HG03060 (cell line): ENCODE data around the gene THSD4.

ENCODE experiments used
- ATAC-seq: cut with Tn5 transposase; IDR thresholded peaks from one replicate; pipeline ENCODE4 v1.9.1; 2021; ENCODE audit warnings: low read depth, moderate number of reproducible peaks; ENCODE audit not compliant: unreplicated experiment

THSD4 gene

DNA sequence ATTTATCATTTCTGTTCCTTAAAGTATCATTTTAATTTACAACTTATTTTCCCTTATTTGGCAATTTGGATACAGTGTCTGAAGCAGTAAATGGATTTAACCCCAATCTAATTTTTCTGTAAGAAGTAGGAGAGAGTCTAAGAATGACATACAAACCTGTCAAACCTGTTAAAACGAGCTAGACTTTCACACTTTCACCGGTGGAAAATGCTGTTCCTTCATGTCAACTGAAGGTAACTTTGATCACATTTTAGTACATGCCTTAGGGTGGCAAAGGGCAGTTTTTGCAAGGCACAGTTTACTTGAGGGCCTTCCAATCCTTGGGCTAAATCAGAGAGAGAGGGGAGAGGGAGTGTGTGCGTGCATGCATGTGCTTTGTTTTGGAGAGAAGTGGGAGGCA is 221.4 kb downstream of the THSD4 start:
- ATAC-seq = no peak

DNA sequence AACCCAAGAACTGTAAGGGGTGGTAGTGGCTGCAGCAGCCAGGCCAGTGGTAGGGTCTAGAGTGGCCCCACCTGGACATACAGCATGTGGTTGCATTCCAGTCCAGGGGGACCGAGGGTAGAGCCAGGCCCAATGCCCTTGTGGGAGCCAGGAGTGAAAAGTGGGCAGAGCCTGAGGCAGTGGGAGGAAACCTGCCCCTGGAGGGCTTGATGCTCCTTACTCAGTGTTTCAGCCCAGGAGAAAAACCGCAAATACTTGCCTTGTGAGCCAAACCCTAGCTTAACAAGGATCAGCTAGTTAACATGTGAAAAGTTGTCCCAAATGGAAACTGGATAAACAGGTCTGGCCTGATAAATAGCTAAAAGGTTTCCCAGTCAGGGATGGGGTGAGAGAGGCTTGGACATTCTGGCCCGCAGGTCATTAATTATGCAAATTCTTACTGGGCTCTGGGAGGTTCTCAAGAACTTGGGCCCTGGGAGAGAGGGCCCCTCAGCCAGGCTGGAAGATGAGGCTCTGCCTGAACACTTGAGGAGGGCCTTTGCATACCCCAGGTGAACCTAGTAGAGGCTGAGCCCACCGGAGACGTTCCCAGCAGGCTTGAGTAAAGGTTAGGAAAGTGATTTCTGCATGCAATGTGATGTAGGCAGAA is 222.1 kb downstream of the THSD4 start:
- ATAC-seq = no peak

DNA sequence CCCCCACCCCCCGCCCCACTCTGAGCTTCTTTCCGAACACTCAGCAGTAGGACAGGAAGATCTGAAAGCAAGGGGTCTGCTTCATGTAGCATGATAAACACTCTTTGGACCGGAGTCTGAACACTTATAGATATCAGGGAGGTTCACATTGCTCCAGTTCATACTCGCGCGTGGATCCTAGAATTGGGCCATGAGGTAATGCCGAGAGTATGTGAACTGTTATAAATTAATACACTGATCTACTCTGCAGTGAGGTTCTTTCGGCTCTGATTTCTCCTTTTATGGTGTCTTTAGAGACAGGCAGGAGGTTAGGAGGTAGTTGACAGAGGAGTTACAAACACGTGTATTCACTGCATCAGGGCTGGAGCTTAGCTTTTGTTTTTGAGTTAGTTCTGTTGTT is 223.0 kb downstream of the THSD4 start:
- ATAC-seq = no peak

DNA sequence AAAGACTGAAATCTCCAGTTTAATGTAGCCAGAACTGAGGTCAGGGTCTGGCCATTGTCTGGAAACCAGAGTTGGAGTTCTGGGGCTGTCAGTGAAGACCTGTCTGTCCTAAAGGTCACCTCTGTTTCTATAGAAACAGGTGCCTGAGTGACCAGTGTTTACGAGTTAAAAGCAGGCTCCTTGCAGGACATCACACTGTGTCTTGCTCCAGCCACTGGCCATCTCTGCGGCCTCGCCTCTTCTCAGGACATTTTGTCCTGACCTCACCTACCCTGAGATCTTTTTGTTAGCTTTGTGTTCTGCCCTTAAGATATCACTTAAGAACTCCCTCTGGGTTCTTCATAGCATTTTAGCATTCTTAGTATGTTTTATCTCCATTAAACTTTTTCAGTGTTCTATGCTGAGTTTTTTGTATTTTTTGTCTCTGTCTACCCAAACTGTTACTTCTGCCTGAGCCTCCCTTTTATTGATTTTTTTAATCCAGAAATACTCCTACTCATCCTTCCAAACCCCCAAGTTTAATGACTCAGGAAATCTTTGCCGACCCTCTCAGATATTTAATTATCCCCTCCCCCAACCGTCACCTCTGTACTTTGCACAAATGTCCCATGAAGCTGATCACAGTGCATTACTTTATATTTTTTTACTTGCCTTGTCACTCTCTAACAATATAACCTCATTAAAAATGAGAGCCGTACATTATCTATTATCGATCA is 223.7 kb downstream of the THSD4 start:
- no peak for ATAC-seq

DNA sequence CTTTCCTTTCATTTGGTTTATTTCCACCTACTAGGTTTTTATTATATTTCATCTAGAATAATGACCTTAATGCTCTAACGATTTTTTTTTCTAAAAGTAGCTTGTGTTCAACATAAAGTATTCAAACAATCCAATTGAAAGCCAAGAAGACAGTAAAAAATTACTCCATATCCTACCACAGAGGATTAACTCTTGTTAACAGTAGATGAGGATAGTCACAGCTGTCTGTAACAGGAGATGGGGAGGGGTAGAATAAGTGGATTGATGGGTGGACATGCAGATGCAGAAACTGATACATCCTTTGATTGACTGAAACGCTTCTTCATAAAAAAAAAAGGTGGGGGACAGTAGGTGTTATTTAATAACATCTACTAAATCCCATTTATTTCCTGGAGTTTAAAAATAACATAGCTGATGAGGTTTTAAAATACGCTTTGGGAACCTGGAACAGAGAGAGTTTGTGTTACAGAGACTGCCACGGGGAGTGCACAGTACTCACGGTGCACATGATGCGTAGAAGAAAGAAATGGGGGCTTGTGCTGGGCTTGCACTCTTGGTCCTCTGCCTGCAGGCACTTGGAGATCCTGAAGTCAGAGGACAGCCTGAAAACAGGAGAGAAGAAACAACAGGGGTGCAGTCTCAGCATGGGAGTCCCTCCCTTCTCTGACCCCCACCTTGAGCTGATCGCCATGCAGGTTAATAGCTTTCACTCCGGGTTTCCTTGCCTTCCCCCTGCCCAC is 226.7 kb downstream of the THSD4 start:
- no peak for ATAC-seq

DNA sequence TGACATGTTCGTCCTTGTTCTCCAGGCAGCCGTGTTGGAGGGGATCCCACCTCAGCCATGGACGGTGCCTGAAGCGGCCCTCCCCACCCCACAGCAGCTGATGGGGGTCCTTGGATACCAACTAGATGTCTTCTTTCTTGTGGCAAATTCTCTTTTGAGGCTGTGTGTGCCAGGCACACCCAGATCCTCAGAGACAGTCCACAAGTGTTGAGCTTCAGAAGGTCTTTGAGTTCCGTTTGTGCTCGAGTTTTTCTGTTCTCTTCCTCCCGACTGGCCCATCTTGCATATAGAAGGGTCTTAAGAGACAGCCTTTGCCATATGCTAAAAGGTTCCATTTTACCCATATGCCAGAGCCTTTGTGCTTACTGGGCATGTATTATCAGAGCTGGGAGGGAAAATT is 227.4 kb downstream of the THSD4 start:
- ATAC-seq = no peak

DNA sequence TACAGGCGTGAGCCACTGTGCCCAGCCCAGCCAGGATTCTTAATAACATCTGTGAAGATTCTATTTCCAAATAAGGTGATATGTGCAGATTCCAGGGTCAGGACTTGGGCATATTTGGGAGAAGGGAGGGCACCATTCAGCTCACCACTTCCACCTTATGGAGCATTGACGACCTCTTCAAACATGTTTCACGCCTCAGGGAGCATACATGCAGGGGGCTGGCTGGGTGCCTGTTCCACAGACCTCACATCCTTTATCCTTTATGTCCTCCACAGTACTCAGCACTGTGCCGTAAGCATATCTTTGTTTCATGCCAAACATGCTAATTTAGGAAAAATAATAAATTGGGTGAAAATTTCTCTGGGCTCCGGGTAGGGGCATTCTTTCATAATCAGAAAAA is 229.0 kb downstream of the THSD4 start:
- ATAC-seq = no peak

DNA sequence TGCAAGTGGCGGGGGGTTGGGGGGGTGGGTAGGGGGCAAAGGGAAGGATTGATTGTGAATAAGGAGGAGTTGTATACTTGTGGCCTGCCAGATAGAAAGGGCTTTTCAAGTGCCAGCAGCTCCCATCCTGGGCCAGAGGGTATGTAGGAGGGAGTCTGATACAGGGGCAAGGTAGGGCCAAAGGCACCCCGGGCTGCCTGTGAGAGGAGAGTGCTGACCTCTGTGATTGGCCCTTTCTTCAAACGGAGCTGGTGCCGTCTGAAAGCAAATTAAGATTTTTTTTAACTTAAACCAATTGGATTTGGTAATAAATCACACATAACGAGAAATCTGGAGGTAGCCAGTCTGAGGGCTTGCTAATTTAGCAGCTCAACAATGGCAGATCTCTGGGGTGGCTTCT is 229.9 kb downstream of the THSD4 start:
- ATAC-seq = no peak

DNA sequence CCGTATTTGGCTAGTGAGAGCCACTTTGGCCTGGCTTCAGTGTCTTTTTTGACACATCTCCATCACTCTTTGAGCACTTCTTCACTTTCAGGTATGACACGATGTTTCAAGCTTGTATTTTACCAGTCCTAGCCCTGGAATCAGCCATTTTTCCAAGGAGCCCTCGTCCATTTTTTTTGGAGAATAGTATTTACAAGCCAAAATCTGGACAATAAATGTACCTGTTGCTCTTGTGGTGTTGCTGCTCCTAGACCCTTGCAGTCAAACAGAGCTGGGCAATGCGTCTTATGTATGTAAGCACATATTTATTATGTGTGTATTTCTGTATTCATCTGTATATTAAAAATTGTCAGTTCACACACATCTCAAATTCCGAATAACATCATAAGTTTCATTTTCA is 231.2 kb downstream of the THSD4 start:
- ATAC-seq = no peak

DNA sequence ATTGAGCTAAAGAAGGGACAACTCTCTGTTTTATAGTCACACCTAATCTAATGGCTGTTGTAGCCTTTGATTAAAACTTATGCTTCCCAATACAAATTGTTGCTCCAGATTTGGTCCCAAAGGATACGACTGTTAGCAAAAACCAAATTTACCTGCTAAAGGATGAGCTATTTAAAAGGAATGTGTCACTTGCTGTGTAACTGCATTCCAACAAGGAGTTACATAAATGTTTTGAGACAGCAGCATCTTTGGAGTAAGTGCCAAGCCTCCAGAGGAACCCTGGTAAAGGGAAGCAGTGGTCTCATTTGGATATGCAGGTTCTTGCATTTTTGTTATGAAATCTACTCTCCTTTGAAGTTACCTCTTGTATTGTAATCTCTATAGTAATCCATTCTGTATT is 233.3 kb downstream of the THSD4 start:
- ATAC-seq = no peak

DNA sequence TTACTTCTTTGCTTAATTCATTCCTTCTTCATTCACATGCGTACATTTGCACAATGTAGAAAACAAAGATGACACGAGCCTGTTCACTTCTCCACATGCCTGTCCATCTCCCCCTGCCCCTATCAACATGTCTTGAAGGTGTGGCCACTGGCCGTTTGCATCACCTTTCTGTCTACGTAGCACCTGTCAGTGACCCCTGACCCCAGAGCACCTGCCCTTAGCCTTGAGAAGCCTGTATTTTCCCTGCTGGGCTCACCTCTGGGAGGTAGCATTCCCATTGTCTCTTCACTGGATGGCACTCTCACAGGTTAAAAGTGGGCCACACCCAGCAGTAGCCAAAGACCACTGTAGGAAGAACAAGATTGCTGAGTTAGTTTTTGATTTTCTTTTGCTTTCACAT is 234.1 kb downstream of the THSD4 start:
- ATAC-seq = no peak

DNA sequence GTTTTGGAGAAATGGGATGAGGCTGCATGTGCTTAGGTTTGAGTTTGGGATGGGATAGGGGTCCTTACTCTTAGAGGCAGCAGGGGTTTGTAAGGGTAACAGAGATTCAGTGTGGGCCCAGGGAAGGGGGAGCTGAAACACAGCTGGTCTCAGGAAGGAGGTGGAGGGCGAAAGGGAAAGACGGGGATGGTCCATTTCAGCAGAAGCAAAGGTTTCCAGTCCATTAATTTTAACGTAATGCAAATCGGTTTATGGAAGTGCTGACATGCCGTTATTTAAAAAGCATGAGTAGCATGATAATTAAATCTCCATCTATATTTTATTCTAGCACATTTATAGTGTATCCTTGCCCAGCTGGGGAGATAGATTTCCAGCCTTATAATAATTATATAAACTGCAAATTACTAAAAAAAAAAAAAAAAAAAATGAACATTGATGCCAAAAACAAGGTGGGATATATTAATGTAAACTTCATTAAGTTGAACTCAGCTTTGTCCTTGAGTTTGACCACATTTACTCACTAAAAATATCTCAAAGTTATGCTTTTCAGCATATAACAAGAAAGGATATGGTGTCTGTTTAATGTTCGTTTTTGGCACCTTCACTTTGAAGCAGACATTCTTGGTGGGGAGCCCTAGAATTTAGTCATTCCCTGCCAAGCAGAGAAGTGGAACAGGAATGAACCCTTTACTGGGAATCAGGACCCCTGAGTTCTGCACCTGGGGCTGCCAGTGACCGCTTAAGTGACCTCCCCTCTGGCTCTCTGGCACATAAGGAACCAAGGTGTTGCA is 234.7 kb downstream of the THSD4 start:
- ATAC-seq = no peak

DNA sequence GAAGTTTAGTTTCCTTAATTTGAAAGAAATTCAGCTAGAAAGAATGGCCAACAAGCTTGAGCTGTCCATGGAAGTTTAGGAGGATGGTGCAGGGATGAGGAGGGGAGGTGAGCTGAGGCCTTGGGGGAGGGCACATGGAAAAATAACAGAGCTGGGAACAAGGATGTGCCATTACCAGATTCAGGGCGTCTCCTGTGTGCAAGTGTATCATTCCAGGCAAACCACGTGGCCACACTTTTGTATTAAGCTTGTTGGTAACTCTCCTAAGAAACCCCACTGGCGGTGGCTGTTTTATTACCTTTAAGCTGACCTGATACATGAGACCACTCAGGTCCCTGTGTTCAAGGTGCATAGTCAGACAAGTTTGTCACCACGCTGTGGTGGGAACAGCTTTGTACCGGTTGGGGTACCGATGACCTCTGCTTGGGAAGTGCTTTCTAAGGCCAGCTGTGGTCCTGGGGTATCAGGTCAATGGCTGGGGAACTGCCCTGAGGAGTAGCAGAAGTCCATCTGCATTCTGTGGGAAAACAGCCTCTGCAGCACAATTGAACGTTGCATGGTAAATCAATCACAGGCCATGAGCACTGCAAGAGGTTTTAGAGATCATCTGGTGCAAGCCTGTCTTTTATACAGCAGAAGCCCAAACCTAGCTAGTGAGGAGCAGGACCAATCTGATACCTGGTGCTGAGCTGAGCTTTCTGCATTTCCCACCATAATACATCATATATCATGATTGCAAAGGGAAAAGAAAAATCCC is 235.5 kb downstream of the THSD4 start:
- no peak for ATAC-seq

DNA sequence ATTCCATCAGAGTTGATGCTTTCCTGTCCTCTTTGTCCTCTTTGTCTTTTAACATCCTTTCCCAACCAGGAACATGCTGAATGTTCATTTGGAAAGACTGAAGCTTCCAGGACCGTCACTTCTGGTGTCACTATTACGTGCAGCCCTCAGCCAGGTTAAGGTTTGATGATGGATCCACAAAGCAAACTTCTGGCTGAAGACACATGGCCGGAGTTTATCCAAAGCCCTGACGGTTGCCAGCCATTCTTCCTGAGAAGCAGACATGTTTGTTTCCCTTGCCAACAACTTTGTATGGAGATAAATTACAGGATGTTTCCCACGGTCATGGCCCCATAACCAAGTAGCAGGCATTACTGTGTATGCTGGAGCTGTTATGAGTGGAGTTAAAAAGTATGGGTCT is 236.9 kb downstream of the THSD4 start:
- no peak for ATAC-seq

DNA sequence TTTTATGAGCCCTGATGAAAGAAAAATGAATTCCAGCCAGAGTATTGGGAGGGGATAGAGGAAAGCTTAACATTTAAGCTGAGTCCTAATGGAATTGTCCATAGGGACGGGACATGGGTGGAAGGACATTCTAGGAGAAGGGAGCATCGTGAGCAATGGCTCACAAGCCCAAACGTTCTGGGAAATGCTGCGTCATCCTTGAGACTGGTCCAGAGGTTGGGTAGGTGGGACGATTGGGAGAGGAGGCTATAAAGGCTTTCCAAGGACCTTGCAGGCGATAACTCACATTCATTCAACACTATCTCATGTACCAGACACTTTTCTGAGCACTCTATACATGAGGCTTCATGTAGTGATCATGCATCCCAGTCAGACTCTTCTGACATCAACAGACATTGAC is 237.5 kb downstream of the THSD4 start:
- no peak for ATAC-seq

DNA sequence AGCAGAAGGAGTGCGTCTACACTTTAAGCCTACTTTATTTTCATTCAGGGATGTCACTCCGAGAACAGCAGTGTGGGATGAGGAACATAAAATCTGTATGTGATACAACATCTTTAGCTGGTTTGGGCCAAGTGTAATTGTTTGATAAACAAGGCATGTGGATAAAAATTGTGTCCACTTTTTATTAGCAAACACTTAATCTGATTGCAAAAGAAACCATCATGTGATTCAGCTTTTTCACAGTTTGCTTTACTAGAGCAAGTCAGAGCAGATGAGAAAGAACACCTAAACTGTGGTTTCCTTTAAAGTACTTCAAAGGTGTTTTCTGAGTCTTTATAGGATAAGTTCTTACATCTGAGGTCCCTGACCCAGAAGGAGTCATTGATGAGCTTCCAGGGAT is 237.9 kb downstream of the THSD4 start:
- no peak for ATAC-seq

DNA sequence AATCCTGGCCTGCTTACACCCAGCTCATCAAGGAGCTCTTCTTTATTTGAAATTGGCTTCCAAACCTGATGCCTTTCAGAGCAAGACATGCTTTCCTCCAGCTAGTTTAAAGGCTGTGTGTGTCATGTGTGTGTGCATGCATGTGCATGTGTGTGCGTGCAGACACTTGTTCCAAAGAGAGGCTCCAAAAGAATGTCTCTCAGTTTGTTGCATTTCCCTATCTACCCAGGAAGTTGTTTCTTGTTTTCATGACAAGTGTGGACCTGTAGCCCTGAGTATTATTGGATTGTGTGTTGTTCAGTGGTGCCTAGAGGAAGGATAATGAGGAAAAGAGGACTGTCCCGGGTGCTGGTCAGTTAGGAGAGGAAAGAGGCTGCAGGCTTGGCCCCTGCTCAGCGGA is 240.0 kb downstream of the THSD4 start:
- no peak for ATAC-seq

DNA sequence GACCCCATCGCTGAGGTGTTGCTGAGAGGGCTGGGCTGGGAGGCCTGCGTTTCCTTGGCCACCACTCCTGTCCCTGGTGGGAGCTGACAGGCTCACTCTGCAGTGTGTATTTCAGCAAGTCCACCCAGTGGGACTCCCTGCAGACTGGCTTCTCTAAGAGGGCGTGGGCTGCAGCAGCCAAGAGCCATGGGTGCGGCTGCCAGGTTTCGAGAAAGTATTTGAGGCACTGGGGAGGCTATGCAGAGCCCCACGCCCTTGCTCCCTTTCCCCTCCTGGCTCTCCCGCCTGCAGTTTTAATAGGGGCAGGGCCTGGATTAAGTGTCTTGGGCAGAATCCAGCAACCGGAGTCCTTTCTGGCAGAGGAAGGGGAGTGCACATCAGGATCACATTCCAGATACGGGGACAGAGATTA is 242.1 kb downstream of the THSD4 start:
- ATAC-seq = no peak

DNA sequence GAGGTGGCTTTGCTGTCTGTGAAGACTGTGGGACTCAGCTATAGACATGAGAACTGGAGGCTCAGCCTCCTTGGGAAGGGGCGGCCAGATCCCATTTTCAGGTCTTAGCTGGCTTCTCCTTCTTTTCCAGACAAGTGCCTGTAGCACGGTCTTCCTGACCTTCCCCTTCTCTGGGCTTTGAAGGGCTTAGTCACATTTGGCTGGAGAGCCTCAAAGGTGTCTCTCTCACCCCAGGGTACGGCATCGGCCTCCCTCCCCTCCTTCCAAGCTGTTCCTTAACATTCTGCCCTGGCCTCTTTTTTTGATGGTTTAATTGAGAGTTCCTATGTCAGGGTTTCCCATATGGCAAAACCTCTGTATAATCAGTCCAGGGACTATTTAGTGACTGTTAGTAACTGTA is 242.7 kb downstream of the THSD4 start:
- no peak for ATAC-seq

DNA sequence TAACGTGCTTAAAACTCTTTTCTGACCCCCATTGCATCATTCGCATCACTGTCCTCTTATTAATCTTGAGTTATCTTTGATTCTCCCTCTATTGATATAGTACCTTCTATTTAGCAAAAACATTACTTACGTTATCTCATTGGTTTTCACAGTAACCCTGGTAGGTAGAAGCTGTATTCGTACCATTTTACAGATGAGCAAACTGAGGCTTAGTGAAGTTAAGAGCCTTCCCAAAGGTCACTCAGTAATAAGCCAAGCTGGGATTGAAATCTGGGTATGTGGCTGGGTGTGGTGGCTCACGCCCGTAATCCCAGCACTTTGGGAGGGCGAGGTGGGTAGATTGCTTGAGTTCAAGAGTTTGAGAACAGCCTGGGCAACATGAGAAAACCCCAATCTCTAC is 244.0 kb downstream of the THSD4 start:
- ATAC-seq = no peak
